Measurements from ENCODE around the gene GRPEL2. TPM values are rescaled to one million over a fixed set of nuclear protein-coding genes. Genes with fewer than 3 reads are reported as not detected.

GRPEL2 gene
- total and polyA plus RNA-seq, 10 donors, result 4.6 to 17.7 (median 9.0) TPM

DNA sequence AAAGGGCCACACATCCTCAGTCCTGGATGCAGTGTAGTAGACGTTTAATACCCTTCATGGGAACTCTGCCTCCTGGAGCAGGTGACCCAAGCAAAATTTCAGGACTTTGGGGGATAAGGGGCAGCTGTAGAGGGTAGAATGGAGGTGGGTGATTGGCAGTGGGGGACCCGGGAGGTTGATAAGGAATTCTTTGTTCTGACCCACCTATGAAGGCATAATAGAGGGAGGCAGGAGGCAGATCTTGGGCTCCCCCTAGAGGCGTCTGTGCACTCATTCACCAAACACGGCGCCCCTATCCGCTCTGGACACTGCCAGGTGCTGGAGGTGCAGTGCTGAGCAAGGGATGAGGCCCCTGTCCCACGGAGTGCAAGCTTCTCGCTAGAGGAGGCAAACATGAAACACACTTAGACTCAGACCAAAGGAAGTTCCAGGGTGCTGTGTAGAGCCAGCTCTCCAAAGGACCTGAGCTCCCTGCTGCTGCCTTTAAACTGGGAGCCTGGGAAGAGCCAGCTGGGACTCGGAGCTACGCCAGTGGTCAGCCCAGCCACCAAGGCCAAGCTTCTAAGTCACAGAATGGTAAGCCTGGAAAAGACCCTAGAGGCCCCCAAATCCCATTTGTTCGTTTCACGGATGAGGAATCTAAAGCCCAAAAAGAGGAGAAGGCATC lies 26.1 kb downstream of the GRPEL2 start:
- H3K4me3 ChIP-seq, result no peak overlapping the region
- H3K36me3 ChIP-seq, result no peaks in the 10 kb centered on the region
- peaks cover 0 to 20% (median 4%) of the 10 kb centered on the region in 6 donors for H3K4me1 ChIP-seq
- WGBS, 5 donors, result 43 to 82% (median 45%) methylated on average over 6 to 12 of the region's 12 CpGs
- H3K9me3 ChIP-seq, result no peaks in the 10 kb centered on the region
- intact Hi-C loops (cut with DNase I; ENCODE audit: low total_unique reads), result loop anchor here (5.0 kb wide), 2 partner anchors 54 to 191 kb away; no protein-coding TSS in a partner anchor
- TF ChIP-seq POLR2AphosphoS5 (IDR thresholded peaks at IDR 0.05) (peak in 1 of 3 donors; percentile 21), POLR2A (IDR thresholded peaks at IDR 0.05) (no peak)
- TF ChIP-seq, protein P1, sequence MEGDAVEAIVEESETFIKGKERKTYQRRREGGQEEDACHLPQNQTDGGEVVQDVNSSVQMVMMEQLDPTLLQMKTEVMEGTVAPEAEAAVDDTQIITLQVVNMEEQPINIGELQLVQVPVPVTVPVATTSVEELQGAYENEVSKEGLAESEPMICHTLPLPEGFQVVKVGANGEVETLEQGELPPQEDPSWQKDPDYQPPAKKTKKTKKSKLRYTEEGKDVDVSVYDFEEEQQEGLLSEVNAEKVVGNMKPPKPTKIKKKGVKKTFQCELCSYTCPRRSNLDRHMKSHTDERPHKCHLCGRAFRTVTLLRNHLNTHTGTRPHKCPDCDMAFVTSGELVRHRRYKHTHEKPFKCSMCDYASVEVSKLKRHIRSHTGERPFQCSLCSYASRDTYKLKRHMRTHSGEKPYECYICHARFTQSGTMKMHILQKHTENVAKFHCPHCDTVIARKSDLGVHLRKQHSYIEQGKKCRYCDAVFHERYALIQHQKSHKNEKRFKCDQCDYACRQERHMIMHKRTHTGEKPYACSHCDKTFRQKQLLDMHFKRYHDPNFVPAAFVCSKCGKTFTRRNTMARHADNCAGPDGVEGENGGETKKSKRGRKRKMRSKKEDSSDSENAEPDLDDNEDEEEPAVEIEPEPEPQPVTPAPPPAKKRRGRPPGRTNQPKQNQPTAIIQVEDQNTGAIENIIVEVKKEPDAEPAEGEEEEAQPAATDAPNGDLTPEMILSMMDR (IDR thresholded peaks at IDR 0.05 in 8 of 11, conservative IDR thresholded peaks at IDR 0.05 in 3 of 11), result peak; percentile 23 to 87 (median 75)
- H3K27me3 ChIP-seq (replicated peaks in 1 of 7), result no peaks in the 10 kb centered on the region
- no peak overlapping the region for H3K27ac ChIP-seq
- DNase-seq, result peak; percentile 88

DNA sequence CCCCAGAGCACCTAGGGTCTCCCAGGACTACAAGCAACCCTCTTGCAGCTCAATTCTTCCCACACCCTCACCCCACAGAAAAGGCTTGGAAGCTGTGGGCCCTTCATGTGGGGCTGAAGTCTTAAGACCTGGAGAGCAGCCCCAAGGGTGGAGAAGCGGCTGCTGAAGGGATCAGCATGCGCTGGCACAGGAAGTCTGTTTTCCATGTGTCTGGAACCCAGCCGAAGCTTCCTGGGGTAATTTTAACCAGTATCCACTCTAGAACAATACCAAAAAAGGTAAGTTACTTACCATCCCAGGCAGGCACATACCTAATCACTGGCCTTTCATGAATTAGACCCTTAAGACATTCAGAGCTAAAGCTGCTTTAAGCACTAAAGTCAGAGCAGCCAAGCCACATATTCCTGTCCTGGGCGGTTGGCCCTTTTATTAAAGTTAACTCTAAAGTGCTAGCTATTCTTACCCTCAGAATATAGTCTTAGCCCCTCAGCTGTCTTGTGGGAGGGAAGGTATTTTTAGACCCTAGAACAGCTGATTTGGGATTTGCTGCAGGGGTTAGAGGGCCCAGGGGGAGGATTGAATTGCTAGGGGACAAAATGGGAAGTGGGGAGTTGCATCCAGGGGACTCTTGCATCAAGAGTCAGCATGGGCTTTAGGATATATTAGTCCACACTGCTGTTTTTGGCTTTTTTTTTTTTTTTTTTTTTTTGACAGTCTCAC lies 26.9 kb downstream of the GRPEL2 start:
- H3K9me3 ChIP-seq, result no peaks in the 10 kb centered on the region
- no peak overlapping the region for H3K27ac ChIP-seq
- no peak for DNase-seq
- no peaks in the 10 kb centered on the region for H3K27me3 ChIP-seq (replicated peaks in 1 of 7)
- TF ChIP-seq POLR2AphosphoS5 (IDR thresholded peaks at IDR 0.05) (no peak), POLR2A (IDR thresholded peaks at IDR 0.05) (no peak)
- TF ChIP-seq, protein P1 (IDR thresholded peaks at IDR 0.05 in 8 of 11, conservative IDR thresholded peaks at IDR 0.05 in 3 of 11), result no peak
- intact Hi-C loops (cut with DNase I; ENCODE audit: low total_unique reads), result loop anchor here (5.0 kb wide), 2 partner anchors 55 to 190 kb away; no protein-coding TSS in a partner anchor
- H3K36me3 ChIP-seq, result no peaks in the 10 kb centered on the region
- H3K4me3 ChIP-seq, result no peak overlapping the region
- H3K4me1 ChIP-seq, result peaks cover 0 to 17% (median 3%) of the 10 kb centered on the region in 6 donors
- WGBS, 5 donors, result 80 to 91% (median 89%) methylated on average over 4 of the region's 4 CpGs

DNA sequence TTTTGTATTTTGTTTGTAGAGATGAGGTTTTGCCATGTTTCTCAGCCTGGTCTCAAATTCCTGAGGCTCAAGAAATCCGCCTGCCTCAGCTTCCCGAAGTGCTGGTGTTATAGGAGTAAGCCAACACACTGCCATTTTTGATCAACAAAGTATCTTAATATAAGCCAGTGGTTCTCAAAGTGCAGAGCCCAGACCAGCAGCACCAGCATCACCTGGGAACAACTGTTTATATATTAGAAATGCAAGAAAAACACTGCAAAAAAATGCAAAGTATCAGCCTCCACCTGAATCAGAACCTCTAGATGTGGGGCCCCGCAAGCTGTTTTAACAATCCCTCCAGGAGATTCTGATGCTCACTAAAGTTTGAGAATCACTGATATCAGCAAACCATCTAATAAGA lies 27.6 kb downstream of the GRPEL2 start:
- TF ChIP-seq POLR2A (IDR thresholded peaks at IDR 0.05), result no peak
- TF ChIP-seq, protein P1 (IDR thresholded peaks at IDR 0.05 in 8 of 11, conservative IDR thresholded peaks at IDR 0.05 in 3 of 11), result no peak
- no peak for TF ChIP-seq POLR2AphosphoS5 (IDR thresholded peaks at IDR 0.05)
- intact Hi-C loops (cut with DNase I; ENCODE audit: low total_unique reads), result loop anchor here (5.0 kb wide), 2 partner anchors 56 to 189 kb away; no protein-coding TSS in a partner anchor
- no peaks in the 10 kb centered on the region for H3K9me3 ChIP-seq
- WGBS, 5 donors, result 94 to 98% (median 96%) methylated on average over 3 of the region's 3 CpGs
- no peak overlapping the region for H3K4me3 ChIP-seq
- no peaks in the 10 kb centered on the region for H3K27me3 ChIP-seq (replicated peaks in 1 of 7)
- no peak overlapping the region for H3K27ac ChIP-seq
- no peak for DNase-seq
- peaks cover 0 to 10% (median 0%) of the 10 kb centered on the region in 6 donors for H3K4me1 ChIP-seq
- H3K36me3 ChIP-seq, result no peaks in the 10 kb centered on the region

DNA sequence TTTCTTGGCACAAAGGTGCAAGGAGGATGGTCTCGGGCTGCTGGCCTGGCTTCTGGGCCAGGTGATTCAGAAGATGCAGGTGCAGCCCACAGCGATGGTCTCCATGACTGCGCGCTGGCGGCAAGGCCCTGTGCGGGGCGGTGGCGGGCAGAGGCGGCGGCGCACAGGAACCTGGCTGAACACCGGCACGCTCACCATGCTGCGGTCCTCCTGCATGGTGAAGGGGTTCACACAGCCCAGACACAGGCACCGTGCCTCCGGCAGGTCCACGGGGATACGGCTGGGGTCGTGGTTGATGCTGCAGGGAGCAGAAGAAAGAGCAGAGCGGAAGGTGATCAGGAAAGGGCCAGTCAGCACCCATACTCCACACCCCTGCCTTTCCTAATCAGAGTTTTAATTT lies 29.0 kb downstream of the GRPEL2 start:
- Histone ChIP-seq H3K4me3 (no peak overlapping the region), H3K4me1 (peaks cover 0 to 10% (median 0%) of the 10 kb centered on the region in 6 donors), H3K27me3 (replicated peaks in 1 of 7) (peaks cover 0 to 3% (median 0%) of the 10 kb centered on the region in 7 donors), H3K36me3 (no peaks in the 10 kb centered on the region), H3K9me3 (no peaks in the 10 kb centered on the region), H3K27ac (no peak overlapping the region)
- TF ChIP-seq POLR2A (IDR thresholded peaks at IDR 0.05) (no peak), POLR2AphosphoS5 (IDR thresholded peaks at IDR 0.05) (no peak)
- TF ChIP-seq, protein P1 (IDR thresholded peaks at IDR 0.05 in 8 of 11, conservative IDR thresholded peaks at IDR 0.05 in 3 of 11), result no peak
- WGBS, 5 donors, result 94 to 98% (median 96%) methylated on average over 20 of the region's 20 CpGs
- intact Hi-C loops (cut with DNase I; ENCODE audit: low total_unique reads), result loop anchor here (5.0 kb wide), 2 partner anchors 57 to 188 kb away; no protein-coding TSS in a partner anchor
- DNase-seq, result no peak

Measured in spleen (tissue), 11 donors.